Erythroblast (primary cell): ENCODE data around the gene DCAF8.

Experiments used
- GATA1 ChIP-seq: IDR thresholded peaks from 2 replicates; pipeline ENCODE4 v1.6.1; 2011; ENCODE audit warnings: low read depth, mild to moderate bottlenecking, control low read depth, low read length, moderate library complexity
- POLR2A ChIP-seq: IDR thresholded peaks from 2 replicates; pipeline ENCODE4 v1.6.1; 2011; ENCODE audit warnings: mild to moderate bottlenecking, low read length

- TF ChIP-seq POLR2A (no peak), GATA1 (no peak)
Measured at GRCh38 chr1:160261556-160261892, 825 bp downstream of the DCAF8 start.
